Duodenal mucosa (tissue), 2 donors: ENCODE data around the gene EIF4G1.

Experiments used
- H3K27ac ChIP-seq: one replicate; pipeline ENCODE4 v1.7.0; 2013; ENCODE audit warnings: low read depth, low read length
- H3K27me3 ChIP-seq, 2 donors: one replicate each; pipeline ENCODE4 v1.7.0; 2013; ENCODE audit warnings: low read length in 2 of 2, control low read depth in 1 of 2; ENCODE audit not compliant: insufficient read depth in 2 of 2, control insufficient read depth in 1 of 2
- H3K36me3 ChIP-seq, 2 donors: one replicate each; pipeline ENCODE4 v1.7.0; 2013; ENCODE audit warnings: low read length in 2 of 2, control low read depth in 1 of 2; ENCODE audit not compliant: insufficient read depth in 2 of 2, control insufficient read depth in 1 of 2
- H3K4me1 ChIP-seq, 2 donors: one replicate each; pipeline ENCODE4 v1.7.0; 2013; ENCODE audit warnings: low read length in 2 of 2, control low read depth in 1 of 2; ENCODE audit not compliant: insufficient read depth in 2 of 2, control insufficient read depth in 1 of 2
- H3K4me3 ChIP-seq, 2 donors: one replicate each; pipeline ENCODE4 v1.7.0; 2013; ENCODE audit warnings: low read length in 2 of 2, low read depth in 1 of 2
- H3K9ac ChIP-seq, 2 donors: one replicate each; pipeline ENCODE4 v1.7.0; 2013; ENCODE audit warnings: low read length in 2 of 2, low read depth in 1 of 2
- H3K9me3 ChIP-seq, 2 donors: one replicate each; pipeline ENCODE4 v1.7.0; 2013; ENCODE audit warnings: low read length in 2 of 2, control low read depth in 1 of 2; ENCODE audit not compliant: control insufficient read depth in 1 of 2

EIF4G1 gene

GRCh38 chr3:184377882-184378445, 63.6 kb downstream of the EIF4G1 start, which contains the start of gene THPO:
TSS of gene THPO (minus strand) at chr3:184378207. CDS start at chr3:184376259, 1,948 bp downstream.
- H3K9me3 ChIP-seq, result no peaks in the 10 kb centered on the region

GRCh38 chr3:184378651-184379357, 64.4 kb downstream of the EIF4G1 start:
- Histone ChIP-seq H3K27ac (no peak overlapping the region), H3K36me3 (no peaks in the 10 kb centered on the region), H3K9me3 (no peaks in the 10 kb centered on the region), H3K4me3 (no peak overlapping the region), H3K9ac (no peak overlapping the region), H3K27me3 (peaks cover 53 to 60% of the 10 kb centered on the region in 2 donors), H3K4me1 (peaks cover 21 to 24% of the 10 kb centered on the region in 2 donors)

More at GRCh38 chr3:184377882-184378445, 63.6 kb downstream of the EIF4G1 start, which contains the start of gene THPO:
- H3K27me3 ChIP-seq, result peaks cover 52 to 60% of the 10 kb centered on the region in 2 donors
- H3K27ac ChIP-seq, result no peak within 1 kb of the TSS
- no peak within 1 kb of the TSS for H3K4me3 ChIP-seq
- peaks cover 21 to 24% of the 10 kb centered on the region in 2 donors for H3K4me1 ChIP-seq
- no peaks in the 10 kb centered on the region for H3K36me3 ChIP-seq
- no peak within 1 kb of the TSS for H3K9ac ChIP-seq

GRCh38 chr3:184379358-184380184, 65.2 kb downstream of the EIF4G1 start, which contains the start of gene CHRD:
TSS of gene CHRD (plus strand) at chr3:184380054. CDS start at chr3:184380319, 265 bp downstream.
- H3K4me1 ChIP-seq, result peaks cover 21 to 24% of the 10 kb centered on the region in 2 donors
- no peaks in the 10 kb centered on the region for H3K36me3 ChIP-seq
- H3K4me3 ChIP-seq, result peak within 1 kb of the TSS; percentile 29 to 53
- no peaks in the 10 kb centered on the region for H3K9me3 ChIP-seq
- peaks cover 53 to 60% of the 10 kb centered on the region in 2 donors for H3K27me3 ChIP-seq
- no peak within 1 kb of the TSS for H3K27ac ChIP-seq
- H3K9ac ChIP-seq, result no peak within 1 kb of the TSS

- H3K36me3 ChIP-seq, result no peaks in the 10 kb centered on the region
- peak overlapping the region in 1 of 2 donors; percentile 53 for H3K4me3 ChIP-seq
- H3K27me3 ChIP-seq, result peaks cover 53 to 57% of the 10 kb centered on the region in 2 donors
- H3K27ac ChIP-seq, result no peak overlapping the region
- H3K4me1 ChIP-seq, result peaks cover 21 to 24% of the 10 kb centered on the region in 2 donors
- H3K9me3 ChIP-seq, result no peaks in the 10 kb centered on the region
- no peak overlapping the region for H3K9ac ChIP-seq
Measured at GRCh38 chr3:184380185-184380626, 65.8 kb downstream of the EIF4G1 start.

- Histone ChIP-seq H3K4me1 (peaks cover 21 to 24% of the 10 kb centered on the region in 2 donors), H3K4me3 (peak overlapping the region; percentile 29 to 53), H3K9me3 (no peaks in the 10 kb centered on the region), H3K36me3 (no peaks in the 10 kb centered on the region), H3K27me3 (peaks cover 52 to 53% of the 10 kb centered on the region in 2 donors), H3K27ac (no peak overlapping the region), H3K9ac (no peak overlapping the region)
Measured at GRCh38 chr3:184380627-184381260, 66.3 kb downstream of the EIF4G1 start.

- no peaks in the 10 kb centered on the region for H3K9me3 ChIP-seq
- H3K4me3 ChIP-seq, result peak overlapping the region; percentile 29 to 53
- no peak overlapping the region for H3K9ac ChIP-seq
- peaks cover 21 to 24% of the 10 kb centered on the region in 2 donors for H3K4me1 ChIP-seq
- H3K27me3 ChIP-seq, result peaks cover 46 to 48% of the 10 kb centered on the region in 2 donors
- no peaks in the 10 kb centered on the region for H3K36me3 ChIP-seq
- H3K27ac ChIP-seq, result no peak overlapping the region
Measured at GRCh38 chr3:184381261-184382224, 67.1 kb downstream of the EIF4G1 start.

- Histone ChIP-seq H3K4me3 (no peak overlapping the region), H3K9me3 (no peaks in the 10 kb centered on the region), H3K4me1 (peaks cover 18 to 24% of the 10 kb centered on the region in 2 donors), H3K36me3 (no peaks in the 10 kb centered on the region), H3K27me3 (peaks cover 41 to 43% of the 10 kb centered on the region in 2 donors), H3K9ac (no peak overlapping the region), H3K27ac (no peak overlapping the region)
Measured at GRCh38 chr3:184382326-184383032, 68.1 kb downstream of the EIF4G1 start.

- Histone ChIP-seq H3K9me3 (no peaks in the 10 kb centered on the region), H3K36me3 (no peaks in the 10 kb centered on the region), H3K4me1 (peaks cover 11 to 19% of the 10 kb centered on the region in 2 donors), H3K27ac (no peak overlapping the region), H3K9ac (no peak overlapping the region), H3K4me3 (no peak overlapping the region), H3K27me3 (peaks cover 38 to 39% of the 10 kb centered on the region in 2 donors)
Measured at GRCh38 chr3:184383033-184383740, 68.8 kb downstream of the EIF4G1 start.
